UCSD-AML1 (cell line): Measurements from ENCODE around the gene PTPRG.
"Not testable (repeated sequence)": the region's sequence is repeated elsewhere in the genome, so short reads cannot be mapped to it uniquely, and the experiment has no call there.

ENCODE experiments used
- DNase-seq: peaks from one replicate; lab custom pipeline; 2025; ENCODE audit not compliant: unreplicated experiment; lab: John Stamatoyannopoulos, UW

Gene PTPRG

GRCh38 chr3:62035402-62036057 is 474.2 kb downstream of the PTPRG start:
- DNase-seq = no peak

- no peak for DNase-seq
Observed at GRCh38 chr3:62036726-62037125, 475.4 kb downstream of the PTPRG start.

DNA sequence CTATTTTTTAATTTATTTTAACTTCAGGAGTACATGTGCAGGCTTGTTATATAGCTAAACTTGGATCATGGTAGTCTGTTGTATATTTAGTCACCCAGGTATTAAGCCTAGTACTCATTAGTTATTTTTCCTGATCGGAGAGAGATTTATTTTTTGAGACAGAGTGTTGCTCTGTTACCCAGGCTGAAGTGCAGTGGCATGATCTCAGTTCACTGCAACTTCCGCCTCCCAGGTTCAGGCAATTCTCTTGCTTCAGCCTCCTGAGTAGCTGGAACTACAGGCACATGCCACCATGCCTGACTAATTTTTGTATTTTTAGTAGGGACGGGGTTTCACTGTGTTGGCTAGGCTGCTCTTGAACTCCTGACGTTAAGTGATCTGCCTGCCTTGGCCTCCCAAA is 477.4 kb downstream of the PTPRG start:
- not testable (repeated sequence) for DNase-seq

DNA sequence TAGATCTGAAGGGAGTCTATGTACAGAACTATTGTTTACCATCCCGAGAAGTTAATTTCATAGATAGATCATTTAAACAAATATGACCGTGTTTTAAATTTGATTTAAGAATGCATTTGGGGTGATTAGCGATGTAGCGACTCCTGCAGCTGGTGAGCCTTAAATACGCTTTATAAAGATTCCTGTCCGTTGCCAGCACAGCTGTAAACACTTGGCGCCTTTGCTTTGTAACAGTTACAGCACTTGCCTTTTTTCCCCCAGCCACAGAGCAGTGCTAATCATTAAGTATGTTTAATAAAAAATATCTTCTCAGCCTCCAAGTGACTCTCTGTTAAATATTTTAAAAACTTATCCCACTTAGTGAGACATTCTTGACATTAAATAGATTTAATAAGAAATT is 478.2 kb downstream of the PTPRG start:
- DNase-seq = no peak

- no peak for DNase-seq
Observed at GRCh38 chr3:62041681-62042080, 480.3 kb downstream of the PTPRG start.

- no peak for DNase-seq
Observed at GRCh38 chr3:62044874-62045411, 483.6 kb downstream of the PTPRG start.

- DNase-seq = no peak
Observed at GRCh38 chr3:62046326-62046725, 485.0 kb downstream of the PTPRG start.

- DNase-seq = no peak
Observed at GRCh38 chr3:62048577-62048976, 487.2 kb downstream of the PTPRG start.

- no peak for DNase-seq
Observed at GRCh38 chr3:62049033-62049432, 487.7 kb downstream of the PTPRG start.

DNA sequence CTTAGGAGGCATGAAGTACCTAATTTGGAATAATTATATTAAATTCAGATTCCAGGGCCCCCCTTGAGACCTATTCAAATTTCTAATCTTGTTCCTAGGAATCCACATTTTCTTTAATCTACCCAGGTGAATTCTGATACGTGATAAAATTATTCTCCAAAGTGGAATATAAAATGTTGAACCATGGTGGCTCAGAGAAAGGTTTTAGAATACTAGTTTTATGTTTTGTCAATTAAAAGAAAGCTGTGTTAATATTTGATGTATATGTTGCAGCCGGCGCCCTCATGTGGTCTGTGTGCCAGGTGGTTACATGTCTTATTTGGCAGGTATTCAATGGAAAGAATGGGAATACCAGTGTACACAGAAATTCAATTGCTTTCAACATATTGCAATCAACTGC is 490.1 kb downstream of the PTPRG start:
- no peak for DNase-seq

- DNase-seq = no peak
Observed at GRCh38 chr3:62052331-62052730, 491.0 kb downstream of the PTPRG start.

- no peak for DNase-seq
Observed at GRCh38 chr3:62056658-62057057, 495.3 kb downstream of the PTPRG start.

DNA sequence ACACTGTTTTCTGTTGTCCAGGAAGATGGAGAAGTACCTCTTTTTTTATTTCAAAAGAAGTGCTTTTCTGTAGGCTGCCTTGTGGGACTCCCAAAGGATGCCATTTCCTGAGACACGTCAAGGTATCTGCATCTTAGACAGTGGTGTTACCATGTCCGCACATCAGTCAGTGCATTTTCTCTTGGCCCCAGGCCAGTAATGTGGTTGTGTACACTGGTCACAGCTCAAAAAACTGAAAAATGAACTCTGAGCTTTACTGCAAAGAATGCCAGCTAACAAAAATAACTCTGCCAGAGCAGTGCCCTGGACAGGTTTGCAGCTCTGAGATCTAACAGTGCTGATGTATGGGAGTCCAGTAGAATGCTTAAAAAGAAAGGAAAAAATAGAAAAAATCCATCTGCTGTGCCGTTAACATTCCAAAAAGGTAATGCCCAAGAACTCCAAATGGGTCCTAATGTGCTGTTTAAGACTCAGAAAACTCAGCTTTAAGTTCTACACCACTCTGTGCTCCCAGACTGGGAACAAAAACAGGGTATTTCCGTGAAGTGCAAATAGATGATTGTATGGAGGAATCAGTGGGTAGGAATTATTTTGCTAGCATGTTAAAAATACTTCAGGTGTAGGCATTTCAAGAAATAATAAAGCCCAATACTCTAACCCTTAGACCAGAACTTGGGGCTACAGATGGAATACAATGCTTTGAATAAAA is 496.1 kb downstream of the PTPRG start:
- DNase-seq = no peak

DNA sequence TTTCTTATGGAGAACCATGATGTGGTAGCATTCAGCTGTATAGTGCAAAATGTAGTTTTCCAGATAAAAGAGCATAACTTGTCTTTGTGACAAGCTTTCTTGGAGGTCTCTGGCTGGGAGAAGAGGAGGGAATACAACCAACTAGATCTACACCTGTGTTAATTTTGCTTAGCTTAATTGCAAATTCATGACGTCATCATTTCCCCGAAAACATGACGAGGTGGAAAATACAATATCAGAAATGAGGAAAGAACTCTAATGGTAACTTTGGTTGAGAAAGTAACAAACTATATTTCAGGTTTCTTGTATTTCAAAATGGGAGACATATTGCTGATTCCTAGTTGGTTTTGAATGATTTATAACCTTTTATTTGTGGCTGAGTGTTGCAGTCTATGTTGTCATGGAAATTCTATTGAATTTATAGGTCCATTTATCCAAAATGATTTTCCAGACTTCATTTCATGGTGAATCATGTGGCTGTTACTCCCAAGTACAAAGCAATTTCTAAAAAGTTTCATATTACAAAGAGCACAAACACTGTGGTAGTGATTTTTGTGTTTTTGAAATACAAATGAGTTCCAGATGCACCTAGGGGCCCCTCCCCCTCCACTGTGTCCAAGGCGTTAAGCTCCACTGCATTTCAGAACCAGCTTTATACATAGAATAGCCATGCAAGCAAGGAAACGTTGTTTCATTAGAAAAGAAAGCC is 504.8 kb downstream of the PTPRG start:
- DNase-seq = no peak

GRCh38 chr3:62068337-62068736 is 507.0 kb downstream of the PTPRG start:
- DNase-seq = no peak

- DNase-seq = no peak
Observed at GRCh38 chr3:62070891-62071290, 509.5 kb downstream of the PTPRG start.

DNA sequence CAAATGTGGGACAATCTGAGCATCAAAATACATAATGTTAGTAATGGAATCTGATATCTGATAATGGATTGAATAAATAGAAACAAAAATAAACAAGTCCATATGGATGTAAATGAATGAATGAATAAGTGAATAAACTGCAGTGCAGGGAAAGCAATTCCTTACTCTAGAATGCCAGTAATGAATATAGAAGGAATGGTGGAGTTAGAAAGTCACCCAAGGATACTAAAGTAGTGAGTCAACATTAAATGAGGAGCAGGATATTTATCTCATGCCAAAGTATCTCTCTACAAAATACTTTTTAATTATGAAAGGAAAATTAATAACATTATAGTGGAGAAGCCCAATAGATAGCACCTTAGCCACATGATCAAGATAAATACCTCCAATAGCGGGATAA is 511.7 kb downstream of the PTPRG start:
- DNase-seq = no peak

DNA sequence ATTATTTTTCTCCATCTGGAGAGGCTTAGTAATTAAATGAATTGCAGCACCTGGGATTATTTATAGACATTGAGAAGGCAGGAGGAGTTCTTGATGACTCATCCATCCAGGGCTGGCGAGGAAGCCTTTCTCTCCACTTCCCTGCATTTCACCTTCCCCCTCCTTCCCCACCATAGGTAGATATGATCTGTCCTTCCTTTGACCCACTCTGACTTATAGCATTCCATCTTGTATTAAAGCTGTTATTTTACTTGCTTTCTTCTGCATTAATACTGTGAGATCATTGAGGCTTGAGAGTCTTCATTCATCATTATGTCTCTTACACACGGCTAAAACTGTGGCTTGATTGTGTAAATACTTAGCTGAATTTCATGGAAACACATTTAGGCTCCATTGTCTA is 523.2 kb downstream of the PTPRG start:
- no peak for DNase-seq

DNA sequence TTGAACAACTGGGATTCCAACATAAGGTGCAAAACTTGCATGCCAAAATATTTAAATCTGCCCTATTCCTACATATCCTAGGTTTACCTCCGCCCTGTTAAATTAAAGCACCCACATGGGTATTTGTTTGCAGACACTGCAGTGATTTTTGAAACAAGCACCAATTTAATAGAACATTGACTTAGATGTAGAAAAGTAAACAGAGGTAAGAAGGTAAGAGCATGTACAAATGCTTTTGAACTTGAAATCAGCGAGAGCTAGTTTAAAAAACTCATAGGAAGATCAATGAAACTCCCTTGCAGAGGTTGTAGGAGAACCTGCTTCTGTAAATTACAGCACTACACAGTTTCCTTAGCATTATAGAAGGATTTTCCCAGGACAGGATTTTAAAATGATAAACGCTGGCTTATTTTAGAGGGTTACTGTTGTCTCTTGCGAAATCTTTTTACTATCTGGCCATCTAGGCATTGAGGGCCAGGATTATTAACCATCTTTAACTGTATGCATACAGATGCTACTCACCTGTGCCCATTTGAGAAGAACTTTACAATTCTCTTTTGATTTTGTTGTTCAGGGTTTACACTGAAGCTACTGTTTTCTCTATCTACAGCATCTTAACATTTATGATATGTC is 527.2 kb downstream of the PTPRG start:
- no peak for DNase-seq

GRCh38 chr3:62090066-62090465 is 528.7 kb downstream of the PTPRG start:
- no peak for DNase-seq

- DNase-seq = no peak
Observed at GRCh38 chr3:62090519-62090918, 529.1 kb downstream of the PTPRG start.
